K562 treated with DMSO at 1 percent for 24 hours (cell line): ENCODE results near the gene GPM6B. TPM values are rescaled to one million over a fixed set of nuclear protein-coding genes. Genes with fewer than 3 reads are reported as not detected.

Experiments
- total RNA-seq: library from RNA; unstranded; fragments of 300-600 nt; gene quantifications from 2 replicates; pipeline ENCODE4 v1.2.3, GENCODE V29; 2022; ENCODE audit warnings: low read depth; ENCODE audit not compliant: insufficient read depth

GPM6B gene, protein sequence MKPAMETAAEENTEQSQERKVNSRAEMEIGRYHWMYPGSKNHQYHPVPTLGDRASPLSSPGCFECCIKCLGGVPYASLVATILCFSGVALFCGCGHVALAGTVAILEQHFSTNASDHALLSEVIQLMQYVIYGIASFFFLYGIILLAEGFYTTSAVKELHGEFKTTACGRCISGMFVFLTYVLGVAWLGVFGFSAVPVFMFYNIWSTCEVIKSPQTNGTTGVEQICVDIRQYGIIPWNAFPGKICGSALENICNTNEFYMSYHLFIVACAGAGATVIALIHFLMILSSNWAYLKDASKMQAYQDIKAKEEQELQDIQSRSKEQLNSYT
- not detected in 2 replicates for total RNA-seq

DNA sequence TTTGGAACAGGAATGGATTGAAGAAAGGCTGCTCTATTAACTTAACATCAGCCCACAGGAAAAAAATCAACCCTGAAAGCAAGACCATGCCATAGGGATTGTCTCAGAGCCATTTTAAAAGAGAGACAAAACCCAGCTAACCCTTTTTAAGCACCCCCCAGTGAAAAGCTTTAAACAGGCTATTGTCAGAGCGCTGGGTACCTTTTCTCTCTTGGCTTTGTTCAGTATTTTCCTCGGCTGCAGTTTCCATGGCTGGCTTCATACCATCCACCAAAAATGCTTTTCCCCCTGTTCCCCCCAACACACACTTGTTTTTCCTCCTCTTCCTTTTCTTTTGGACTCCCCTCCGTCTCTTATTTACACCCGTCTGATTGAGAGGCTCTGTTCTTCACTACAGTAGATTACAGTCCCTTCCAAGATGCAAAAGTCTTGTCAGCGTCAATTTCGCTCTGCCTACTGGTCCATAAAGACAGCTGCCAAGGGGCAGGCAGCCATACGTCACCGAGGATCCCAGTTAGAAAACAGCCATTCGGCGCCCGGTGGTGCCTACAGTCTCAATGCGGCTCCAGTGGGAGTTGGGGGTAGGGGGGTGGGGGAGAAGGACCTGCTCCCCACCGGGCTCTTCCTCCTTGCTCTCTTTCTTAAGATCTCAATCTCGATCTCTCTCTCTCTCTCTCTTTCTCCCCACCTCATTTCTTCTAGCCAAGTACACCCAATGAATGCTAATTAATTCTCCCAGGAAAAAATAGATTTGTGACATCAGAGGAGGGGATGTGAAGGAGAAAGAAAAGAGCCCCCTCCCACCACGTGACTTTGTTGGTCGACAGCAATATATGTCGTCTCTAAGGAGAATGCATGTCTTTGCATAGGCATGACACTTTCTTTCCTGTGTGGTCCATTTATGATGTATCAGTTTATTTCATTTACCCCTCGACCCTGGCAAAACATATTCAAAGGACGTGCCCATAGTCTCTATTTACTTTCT, at the start of gene GPM6B:
Gene GPM6B (minus strand): TSS at position 451 of the 985 bp plus-strand sequence. CDS start 189 bp downstream, at position 262.

DNA sequence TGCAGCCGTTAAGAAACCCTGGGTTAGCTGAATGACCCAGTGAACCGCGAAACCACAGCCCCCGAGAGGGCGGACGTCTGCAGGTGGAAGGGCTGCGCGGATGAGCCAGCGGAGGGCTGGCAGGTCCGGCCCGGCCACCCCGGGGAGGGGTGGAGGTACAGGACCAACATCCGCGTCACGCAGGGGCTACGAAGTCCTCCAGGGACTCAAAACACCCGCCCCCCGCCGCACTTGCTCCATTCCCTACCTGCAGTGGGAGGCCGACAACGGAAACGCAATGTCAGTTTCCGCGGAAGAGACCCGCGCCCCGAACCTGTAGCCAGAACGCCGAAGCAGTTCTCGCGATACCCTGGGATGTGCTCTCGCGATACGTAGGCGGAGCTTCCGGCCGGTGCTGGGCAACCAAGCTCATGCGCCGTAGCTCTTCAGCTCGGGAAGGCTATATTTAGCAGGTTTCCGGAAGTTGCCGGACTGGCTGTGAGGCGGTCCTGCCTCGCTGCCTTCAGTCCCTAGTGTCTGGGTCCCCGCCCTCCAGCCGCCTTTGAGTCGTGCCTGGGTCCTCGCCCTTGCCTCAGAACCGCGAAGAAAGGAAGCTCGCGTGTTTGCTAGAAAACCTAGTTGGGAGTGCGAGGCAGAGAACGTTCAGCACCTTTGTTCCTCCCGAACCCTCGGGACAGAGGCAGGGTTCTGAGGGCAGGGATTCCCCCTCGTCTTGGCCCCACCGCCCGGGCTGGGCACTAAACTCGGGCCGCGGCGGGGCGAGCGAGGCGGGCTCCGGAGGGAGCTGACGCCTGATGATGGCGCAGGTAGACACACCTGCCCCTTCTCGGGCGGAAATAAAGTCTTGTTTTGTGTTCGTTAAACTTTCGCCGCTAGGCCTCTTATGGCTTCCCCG, 82.4 kb downstream of the GPM6B start, which contains the start of the genes OFD1 and TRAPPC2:
Gene OFD1 (plus strand): TSS at position 471 of the 895 bp plus-strand sequence. CDS start 324 bp downstream, at position 795.
Gene TRAPPC2 (minus strand): TSS at position 343 of the 895 bp plus-strand sequence. CDS start 14,657 bp downstream, outside the sequence.

Other genes starting within 250 kb of the GPM6B start
- 0.24 and 0.25 TPM in 2 replicates for gene EGFL6, start 247.5 kb downstream of the GPM6B start, total RNA-seq
- gene TCEANC, start 164.0 kb downstream of the GPM6B start, total RNA-seq: 1.0 and 1.3 TPM in 2 replicates
- 12.0 and 13.8 TPM in 2 replicates for gene RAB9A, start 128.0 kb downstream of the GPM6B start, total RNA-seq
- gene TRAPPC2, start 82.5 kb downstream of the GPM6B start, total RNA-seq: 6.8 and 7.8 TPM in 2 replicates
- 17.6 and 18.7 TPM in 2 replicates for gene OFD1, start 82.3 kb downstream of the GPM6B start, total RNA-seq
- gene GEMIN8, start 212.8 kb upstream of the GPM6B start, total RNA-seq: 16.6 and 19.6 TPM in 2 replicates